ENCODE data around the gene DDX42.

The DDX42 gene

GRCh38 chr17:63774141-63774968, at the start of gene DDX42:
Gene DDX42 (plus strand): TSS chr17:63774170. CDS start chr17:63787050, 12,880 bp downstream.
- H3K9me2 ChIP-seq (replicated peaks; ENCODE audit: control insufficient read depth, low read length): no peaks in the 10 kb centered on the region
- H4K20me1 ChIP-seq (ENCODE audit: control insufficient read depth, insufficient read depth, low read depth, low read length): peaks cover 39% of the 10 kb centered on the region
- peaks cover 79% of the 10 kb centered on the region for H3K36me3 ChIP-seq (ENCODE audit: control insufficient read depth, low read length)
- H3F3A ChIP-seq (ENCODE audit: control insufficient read depth, insufficient read depth): 0 out of 2 replicates have a peak, but pooled peaks cover 4% of the 10 kb centered on the region
- H3K9me3 ChIP-seq (ENCODE audit: control insufficient read depth, insufficient read depth, low read length): no peaks in the 10 kb centered on the region
- peaks cover 98% of the 10 kb centered on the region for H3K79me2 ChIP-seq (ENCODE audit: control insufficient read depth, low read length)
- peak within 1 kb of the TSS; percentile 97 for H3K4me3 ChIP-seq (ENCODE audit: low read length)
- no peaks in the 10 kb centered on the region for H3K27me3 ChIP-seq (ENCODE audit: control insufficient read depth, low read length)
- peak within 1 kb of the TSS; percentile 85 for H3K4me2 ChIP-seq (ENCODE audit: low read length)
- peaks cover 53% of the 10 kb centered on the region for H3K4me1 ChIP-seq (ENCODE audit: control insufficient read depth, low read length)
- TF ChIP-seq CTCF (IDR thresholded peaks at IDR 0.05; ENCODE audit: low read depth, low read length, poor library complexity, severe bottlenecking) (peak; percentile 25), EZH2phosphoT487 (IDR thresholded peaks at IDR 0.05; ENCODE audit: borderline replicate concordance, low read length) (no peak)
- H3K27ac ChIP-seq (ENCODE audit: low read depth, low read length): peak within 1 kb of the TSS; percentile 92

DNA sequence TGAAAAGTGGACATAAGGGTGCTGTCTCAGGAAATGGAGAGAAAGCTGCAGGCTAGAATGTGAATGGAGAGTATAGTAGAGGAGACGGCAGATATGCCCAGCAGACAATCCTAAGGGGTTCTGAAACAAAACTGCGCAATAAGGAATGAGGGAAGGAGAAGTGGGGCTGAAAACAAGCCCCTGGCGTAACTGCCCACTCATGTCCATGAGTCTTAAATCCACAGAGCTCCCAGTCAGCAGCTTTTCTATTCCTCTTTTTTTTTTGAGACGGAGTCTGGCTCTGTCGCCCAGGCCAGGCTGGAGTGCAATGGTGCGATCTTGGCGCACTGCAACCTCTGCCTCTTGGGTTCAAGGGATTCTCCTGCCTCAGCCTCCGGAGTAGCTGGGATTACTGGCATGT, 38.3 kb upstream of the DDX42 start:
- Histone ChIP-seq H3K79me2 (ENCODE audit: control insufficient read depth, low read length) (peaks cover 39% of the 10 kb centered on the region), H3K9me2 (replicated peaks; ENCODE audit: control insufficient read depth, low read length) (no peaks in the 10 kb centered on the region), H3K9me3 (ENCODE audit: control insufficient read depth, insufficient read depth, low read length) (no peaks in the 10 kb centered on the region), H3F3A (ENCODE audit: control insufficient read depth, insufficient read depth) (0 out of 2 replicates have a peak, but pooled peaks cover 3% of the 10 kb centered on the region), H4K20me1 (ENCODE audit: control insufficient read depth, insufficient read depth, low read depth, low read length) (no peaks in the 10 kb centered on the region; the same call in 1 of the 2 replicates), H3K27me3 (ENCODE audit: control insufficient read depth, low read length) (no peaks in the 10 kb centered on the region), H3K36me3 (ENCODE audit: control insufficient read depth, low read length) (peaks cover 3% of the 10 kb centered on the region; the same call in 1 of the 2 replicates), H3K4me2 (ENCODE audit: low read length) (no peak overlapping the region), H3K4me3 (ENCODE audit: low read length) (no peak overlapping the region), H3K27ac (ENCODE audit: low read depth, low read length) (no peak overlapping the region), H3K4me1 (ENCODE audit: control insufficient read depth, low read length) (peaks cover 10% of the 10 kb centered on the region)
- TF ChIP-seq CTCF (IDR thresholded peaks at IDR 0.05; ENCODE audit: low read depth, low read length, poor library complexity, severe bottlenecking): no peak
- TF ChIP-seq EZH2phosphoT487 (IDR thresholded peaks at IDR 0.05; ENCODE audit: borderline replicate concordance, low read length): no peak

- Histone ChIP-seq H3F3A (ENCODE audit: control insufficient read depth, insufficient read depth) (peaks cover 22% of the 10 kb centered on the region), H4K20me1 (ENCODE audit: control insufficient read depth, insufficient read depth, low read depth, low read length) (no peaks in the 10 kb centered on the region; the same call in 1 of the 2 replicates), H3K36me3 (ENCODE audit: control insufficient read depth, low read length) (peaks cover 18% of the 10 kb centered on the region), H3K9me2 (replicated peaks; ENCODE audit: control insufficient read depth, low read length) (no peaks in the 10 kb centered on the region), H3K4me1 (ENCODE audit: control insufficient read depth, low read length) (peaks cover 41% of the 10 kb centered on the region), H3K79me2 (ENCODE audit: control insufficient read depth, low read length) (peaks cover 39% of the 10 kb centered on the region), H3K4me3 (ENCODE audit: low read length) (peak overlapping the region; percentile 79), H3K27ac (ENCODE audit: low read depth, low read length) (peak overlapping the region; percentile 96), H3K27me3 (ENCODE audit: control insufficient read depth, low read length) (no peaks in the 10 kb centered on the region), H3K9me3 (ENCODE audit: control insufficient read depth, insufficient read depth, low read length) (no peaks in the 10 kb centered on the region), H3K4me2 (ENCODE audit: low read length) (peak overlapping the region; percentile 83)
- no peak for TF ChIP-seq EZH2phosphoT487 (IDR thresholded peaks at IDR 0.05; ENCODE audit: borderline replicate concordance, low read length)
- TF ChIP-seq CTCF (IDR thresholded peaks at IDR 0.05; ENCODE audit: low read depth, low read length, poor library complexity, severe bottlenecking): no peak
Observed at GRCh38 chr17:63740464-63741142, 33.4 kb upstream of the DDX42 start.

Data from DOHH2 (cell line).